Fibroblast of skin of scalp (primary cell): ENCODE measurements around the gene CYRIA.

Experiments used
- DNase-seq: peaks from one replicate; pipeline ENCODE4 v3.0.0-alpha.2; 2013

CYRIA gene

DNA sequence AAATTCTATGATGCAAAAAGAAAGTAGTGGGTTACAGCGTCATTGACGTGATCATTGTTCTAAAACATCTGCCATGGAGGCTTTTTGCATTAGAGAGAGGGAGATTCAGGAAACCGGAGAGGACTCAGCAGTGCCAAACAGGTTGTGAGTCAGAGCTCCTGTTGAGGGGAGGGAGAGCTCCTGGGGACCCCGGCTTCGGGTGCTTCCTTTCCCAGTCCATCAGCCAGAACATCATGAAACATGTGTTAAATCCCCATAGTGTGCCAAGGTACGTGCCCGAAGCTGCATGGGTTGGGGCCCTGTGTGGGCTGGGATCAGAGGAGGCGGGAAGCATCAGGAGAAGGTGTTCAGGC, 791 bp upstream of the CYRIA start:
- DNase-seq, result peak; percentile 13

GRCh38 chr2:16664809-16665747, 556 bp downstream of the CYRIA start:
- DNase-seq, result no peak

GRCh38 chr2:16664052-16664731, 1.4 kb downstream of the CYRIA start:
- DNase-seq, result peak; percentile 58

DNA sequence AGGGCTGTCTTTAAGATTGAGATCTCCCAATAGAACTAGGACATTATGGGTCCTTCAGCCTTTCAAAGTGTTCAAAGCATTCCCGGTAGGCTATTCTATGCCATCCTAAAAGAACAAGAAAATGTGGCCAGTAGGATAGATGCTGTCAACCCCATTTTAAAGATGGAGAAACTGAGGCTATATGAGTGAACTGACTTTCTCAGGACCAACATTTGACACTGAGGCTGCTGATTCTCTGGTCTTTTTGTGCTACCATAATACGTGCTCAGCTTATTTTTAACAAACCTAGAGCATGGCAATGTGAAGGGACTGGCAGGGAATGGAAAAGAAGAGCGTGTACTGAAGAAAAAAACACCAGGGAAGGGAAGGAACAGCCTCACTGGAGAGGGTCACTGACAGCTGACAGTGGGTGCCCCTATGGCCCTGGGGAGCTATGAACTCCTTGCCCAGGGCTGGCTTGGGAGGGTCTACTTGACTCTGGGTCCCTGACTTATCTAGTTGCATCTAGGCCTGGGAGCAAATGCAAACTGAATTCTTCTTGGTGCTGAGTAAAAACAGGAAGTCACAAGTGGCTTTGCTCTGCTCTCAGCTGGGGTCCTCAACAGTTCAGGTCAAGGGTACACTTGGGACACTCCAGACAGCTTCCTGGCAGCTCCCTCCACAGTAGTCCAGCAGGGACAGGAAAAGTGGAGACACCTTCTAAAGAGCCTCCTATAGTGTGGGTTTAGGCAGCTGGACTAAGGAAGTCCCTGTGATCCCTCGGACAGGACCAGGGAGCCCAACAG, 2.3 kb downstream of the CYRIA start:
- DNase-seq, result no peak

GRCh38 chr2:16661936-16662839, 3.4 kb downstream of the CYRIA start:
- peak; percentile 29 for DNase-seq

DNA sequence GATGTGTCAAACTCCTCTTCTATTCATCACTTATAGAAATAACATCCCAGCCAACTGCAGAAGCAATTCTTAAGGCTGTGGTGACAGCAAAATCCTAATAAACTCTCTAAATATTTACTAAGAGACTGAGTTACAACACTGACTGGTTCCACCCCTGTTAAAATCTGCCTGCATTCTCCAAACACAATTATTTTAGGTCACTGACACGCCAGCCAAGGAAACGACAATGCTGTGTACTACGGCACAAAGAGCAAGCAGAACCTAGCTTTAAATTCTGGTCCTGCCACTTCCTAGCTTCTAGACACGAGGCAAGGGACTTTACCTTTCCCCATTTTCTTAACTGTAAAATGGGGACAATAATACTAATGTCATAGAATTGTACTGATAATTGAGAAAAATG, 4.1 kb downstream of the CYRIA start:
- DNase-seq, result no peak

- no peak for DNase-seq
Measured at GRCh38 chr2:16660556-16660955, 5.1 kb downstream of the CYRIA start.

DNA sequence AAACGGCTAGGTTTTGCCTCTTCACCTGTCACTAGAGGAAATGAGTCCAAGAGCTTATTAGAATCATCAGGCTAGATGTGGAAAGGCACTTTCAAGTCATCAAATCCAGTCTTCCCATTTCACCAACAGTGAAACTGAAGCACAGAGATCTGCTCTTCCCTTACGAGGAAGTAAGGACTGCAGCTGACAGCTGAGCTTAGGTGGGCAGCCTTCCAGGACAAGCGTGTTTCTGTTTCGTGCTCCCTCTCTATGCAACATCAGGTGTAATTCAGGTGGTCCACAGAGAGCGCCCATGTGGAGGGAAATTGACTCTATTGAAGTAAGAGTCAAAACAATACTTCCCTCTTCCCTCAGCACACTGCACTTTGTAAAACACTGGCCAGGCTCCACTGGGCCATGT, 5.5 kb downstream of the CYRIA start:
- DNase-seq, result no peak

GRCh38 chr2:16658076-16658739, 7.4 kb downstream of the CYRIA start:
- DNase-seq, result no peak

DNA sequence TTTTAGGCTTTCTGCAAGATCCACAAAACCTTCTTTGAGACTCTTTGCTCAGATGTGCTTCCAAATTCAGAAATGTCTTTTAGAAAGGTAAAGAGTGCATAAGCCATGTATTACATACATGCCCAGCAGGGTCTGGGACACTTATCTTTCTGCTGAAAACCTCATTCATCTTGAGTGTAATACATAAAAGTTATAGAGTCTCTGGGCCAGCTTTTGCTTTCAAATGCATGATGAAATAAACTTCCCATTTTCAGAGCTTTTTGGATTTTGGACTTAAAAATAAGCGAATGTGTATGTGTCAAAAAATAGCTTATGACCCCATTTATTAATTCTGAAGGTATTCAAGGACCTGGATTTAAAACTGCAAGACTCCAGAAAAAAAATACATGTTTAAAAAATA, 8.0 kb downstream of the CYRIA start:
- no peak for DNase-seq

GRCh38 chr2:16656784-16657391, 8.7 kb downstream of the CYRIA start:
- DNase-seq, result no peak

GRCh38 chr2:16655905-16656642, 9.6 kb downstream of the CYRIA start:
- DNase-seq, result no peak

- no peak for DNase-seq
Measured at GRCh38 chr2:16655445-16655837, 10.2 kb downstream of the CYRIA start.

- no peak for DNase-seq
Measured at GRCh38 chr2:16654833-16655444, 10.7 kb downstream of the CYRIA start.

DNA sequence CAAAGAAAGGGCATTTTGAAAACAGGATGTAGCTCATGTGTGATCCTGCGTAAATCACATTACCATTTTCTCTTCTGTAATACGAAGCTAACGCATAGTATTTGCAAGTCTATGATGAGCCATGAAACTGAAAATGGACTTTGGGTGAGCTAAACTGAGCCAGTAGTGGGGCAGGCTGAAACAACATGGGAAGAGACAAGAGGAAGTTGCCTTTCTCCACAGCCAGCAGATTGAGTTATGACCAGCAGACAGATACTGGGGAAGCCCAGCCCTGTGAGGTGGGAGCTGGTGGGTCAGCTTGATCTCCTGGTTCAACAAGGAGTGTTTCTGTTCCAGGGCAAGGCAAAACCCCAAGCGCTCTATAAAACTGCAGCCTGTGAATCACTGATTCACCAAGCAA, 11.8 kb downstream of the CYRIA start:
- DNase-seq, result no peak

GRCh38 chr2:16653083-16653375, 12.6 kb downstream of the CYRIA start:
- DNase-seq, result no peak

- no peak for DNase-seq
Measured at GRCh38 chr2:16652296-16653082, 13.1 kb downstream of the CYRIA start.

GRCh38 chr2:16650287-16651249, 15.1 kb downstream of the CYRIA start:
- DNase-seq, result peak; percentile 64
